ENCODE data around the gene SUOX. TPM values are rescaled to one million over a fixed set of nuclear protein-coding genes. Genes with fewer than 3 reads are reported as not detected.

Gene SUOX
- total and polyA plus RNA-seq, 4 donors = 17.3 to 39.3 (median 33.0) TPM

DNA sequence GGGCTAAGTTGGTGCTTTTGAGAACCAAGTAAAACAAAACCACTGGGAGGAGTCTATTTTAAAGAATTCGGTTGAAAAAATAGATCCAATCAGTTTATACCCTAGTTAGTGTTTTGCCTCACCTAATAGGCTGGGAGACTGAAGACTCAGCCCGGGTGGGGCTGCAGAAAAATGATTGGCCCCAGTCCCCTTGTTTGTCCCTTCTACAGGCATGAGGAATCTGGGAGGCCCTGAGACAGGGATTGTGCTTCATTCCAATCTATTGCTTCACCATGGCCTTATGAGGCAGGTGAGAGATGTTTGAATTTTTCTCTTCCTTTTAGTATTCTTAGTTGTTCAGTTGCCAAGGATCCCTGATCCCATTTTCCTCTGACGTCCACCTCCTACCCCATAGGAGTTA, 25.0 kb upstream of the SUOX start:
- no peaks in the 10 kb centered on the region for H3K27me3 ChIP-seq (ENCODE audit: control insufficient read depth in 4 of 4, insufficient read depth in 4 of 4, low read length in 3 of 4)
- H3K4me1 ChIP-seq (ENCODE audit: control insufficient read depth in 4 of 4, insufficient read depth in 4 of 4, low read length in 3 of 4) = peaks cover 13 to 38% (median 24%) of the 10 kb centered on the region in 4 donors
- H3K9me3 ChIP-seq (ENCODE audit: control insufficient read depth in 4 of 4, low read length in 3 of 4) = no peaks in the 10 kb centered on the region
- TF ChIP-seq, protein P1, sequence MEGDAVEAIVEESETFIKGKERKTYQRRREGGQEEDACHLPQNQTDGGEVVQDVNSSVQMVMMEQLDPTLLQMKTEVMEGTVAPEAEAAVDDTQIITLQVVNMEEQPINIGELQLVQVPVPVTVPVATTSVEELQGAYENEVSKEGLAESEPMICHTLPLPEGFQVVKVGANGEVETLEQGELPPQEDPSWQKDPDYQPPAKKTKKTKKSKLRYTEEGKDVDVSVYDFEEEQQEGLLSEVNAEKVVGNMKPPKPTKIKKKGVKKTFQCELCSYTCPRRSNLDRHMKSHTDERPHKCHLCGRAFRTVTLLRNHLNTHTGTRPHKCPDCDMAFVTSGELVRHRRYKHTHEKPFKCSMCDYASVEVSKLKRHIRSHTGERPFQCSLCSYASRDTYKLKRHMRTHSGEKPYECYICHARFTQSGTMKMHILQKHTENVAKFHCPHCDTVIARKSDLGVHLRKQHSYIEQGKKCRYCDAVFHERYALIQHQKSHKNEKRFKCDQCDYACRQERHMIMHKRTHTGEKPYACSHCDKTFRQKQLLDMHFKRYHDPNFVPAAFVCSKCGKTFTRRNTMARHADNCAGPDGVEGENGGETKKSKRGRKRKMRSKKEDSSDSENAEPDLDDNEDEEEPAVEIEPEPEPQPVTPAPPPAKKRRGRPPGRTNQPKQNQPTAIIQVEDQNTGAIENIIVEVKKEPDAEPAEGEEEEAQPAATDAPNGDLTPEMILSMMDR (IDR thresholded peaks at IDR 0.05; ENCODE audit: low read depth, low read length, missing input control) = no peak
- TF ChIP-seq JUND (IDR thresholded peaks at IDR 0.05) (no peak), RAD21 (IDR thresholded peaks at IDR 0.05) (no peak), HNF4A (conservative IDR thresholded peaks at IDR 0.05) (no peak), NR2F2 (IDR thresholded peaks at IDR 0.05) (no peak)
- H3K4me3 ChIP-seq (ENCODE audit: low read depth in 1 of 3, low read length in 3 of 3) = no peak overlapping the region
- peaks cover 0 to 4% (median 0%) of the 10 kb centered on the region in 4 donors for H3K36me3 ChIP-seq (ENCODE audit: control insufficient read depth in 4 of 4, insufficient read depth in 3 of 4, low read depth in 1 of 4, low read length in 3 of 4)
- no peak for DNase-seq (ENCODE audit: low spot score)
- H3K27ac ChIP-seq (ENCODE audit: low read depth in 1 of 2, low read length in 2 of 2) = peak overlapping the region in 1 of 2 donors; percentile 88
- WGBS = 69% methylated on average over 3 of the region's 3 CpGs
- no peak overlapping the region for H3K9ac ChIP-seq (ENCODE audit: low read depth in 1 of 2, low read length in 2 of 2)

DNA sequence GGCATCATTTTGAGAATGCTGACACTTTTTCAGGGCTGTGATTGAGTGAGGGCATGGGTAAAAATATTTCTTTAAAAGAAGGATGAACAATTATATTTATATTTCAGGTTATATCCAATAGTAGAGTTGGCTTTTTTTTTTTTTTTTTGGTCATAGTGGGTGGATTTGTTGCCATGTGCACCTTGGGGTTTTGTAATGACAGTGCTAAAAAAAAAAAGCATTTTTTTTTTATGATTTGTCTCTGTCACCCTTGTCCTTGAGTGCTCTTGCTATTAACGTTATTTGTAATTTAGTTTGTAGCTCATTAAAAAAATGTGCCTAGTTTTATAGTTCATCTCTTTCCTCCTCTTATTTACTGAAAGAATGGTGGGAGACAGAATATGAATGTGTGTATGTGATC, 24.6 kb upstream of the SUOX start:
- peak overlapping the region; percentile 88 to 93 for H3K27ac ChIP-seq (ENCODE audit: low read depth in 1 of 2, low read length in 2 of 2)
- peaks cover 9 to 34% (median 22%) of the 10 kb centered on the region in 4 donors for H3K4me1 ChIP-seq (ENCODE audit: control insufficient read depth in 4 of 4, insufficient read depth in 4 of 4, low read length in 3 of 4)
- WGBS = 24% methylated on average over 1 of the region's 1 CpG
- H3K9me3 ChIP-seq (ENCODE audit: control insufficient read depth in 4 of 4, low read length in 3 of 4) = no peaks in the 10 kb centered on the region
- H3K36me3 ChIP-seq (ENCODE audit: control insufficient read depth in 4 of 4, insufficient read depth in 3 of 4, low read depth in 1 of 4, low read length in 3 of 4) = peaks cover 0 to 4% (median 0%) of the 10 kb centered on the region in 4 donors
- no peak for DNase-seq (ENCODE audit: low spot score)
- TF ChIP-seq, protein P2, sequence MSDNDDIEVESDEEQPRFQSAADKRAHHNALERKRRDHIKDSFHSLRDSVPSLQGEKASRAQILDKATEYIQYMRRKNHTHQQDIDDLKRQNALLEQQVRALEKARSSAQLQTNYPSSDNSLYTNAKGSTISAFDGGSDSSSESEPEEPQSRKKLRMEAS (IDR thresholded peaks at IDR 0.05) = no peak
- TF ChIP-seq RAD21 (IDR thresholded peaks at IDR 0.05) = no peak
- no peak for TF ChIP-seq JUND (IDR thresholded peaks at IDR 0.05)
- no peak for TF ChIP-seq YY1 (IDR thresholded peaks at IDR 0.05)
- no peaks in the 10 kb centered on the region for H3K27me3 ChIP-seq (ENCODE audit: control insufficient read depth in 4 of 4, insufficient read depth in 4 of 4, low read length in 3 of 4)
- peak overlapping the region; percentile 60 to 88 (median 79) for H3K4me3 ChIP-seq (ENCODE audit: low read depth in 1 of 3, low read length in 3 of 3)
- peak overlapping the region; percentile 91 for H3K9ac ChIP-seq (ENCODE audit: low read depth in 1 of 2, low read length in 2 of 2)

DNA sequence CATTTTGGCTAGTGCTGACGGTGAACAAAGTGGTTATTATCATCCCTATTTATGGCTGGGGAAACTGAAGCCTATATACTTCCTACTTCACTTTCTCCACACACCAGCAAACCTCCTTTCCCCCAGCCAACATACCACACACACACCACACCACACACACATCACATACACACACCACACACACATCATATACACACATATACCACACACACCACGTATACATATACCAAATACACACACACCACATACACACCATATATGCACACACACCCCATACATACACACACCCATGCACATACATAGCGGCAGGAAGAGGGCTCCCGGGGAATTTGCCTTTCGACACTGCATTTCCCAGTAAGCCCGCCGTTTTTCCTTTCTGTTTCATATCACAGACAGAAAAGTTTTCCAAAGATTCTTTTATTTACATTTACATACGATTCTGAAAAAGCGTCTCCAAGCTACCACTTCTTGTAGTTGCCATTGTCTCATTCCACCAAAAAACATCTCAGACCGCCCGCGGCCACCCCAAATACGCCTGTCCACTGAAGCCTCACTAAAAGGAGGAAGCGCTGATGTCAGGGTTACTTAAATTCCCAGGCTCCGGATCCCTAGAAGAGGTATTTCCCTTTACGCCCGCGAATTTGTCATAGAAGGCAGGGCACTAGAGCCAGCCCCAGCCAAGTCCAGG, 24.0 kb upstream of the SUOX start:
- Histone ChIP-seq H3K9me3 (ENCODE audit: control insufficient read depth in 4 of 4, low read length in 3 of 4) (no peaks in the 10 kb centered on the region), H3K9ac (ENCODE audit: low read depth in 1 of 2, low read length in 2 of 2) (peak overlapping the region; percentile 91), H3K4me3 (ENCODE audit: low read depth in 1 of 3, low read length in 3 of 3) (peak overlapping the region; percentile 60 to 88 (median 79)), H3K27ac (ENCODE audit: low read depth in 1 of 2, low read length in 2 of 2) (peak overlapping the region; percentile 88 to 93), H3K36me3 (ENCODE audit: control insufficient read depth in 4 of 4, insufficient read depth in 3 of 4, low read depth in 1 of 4, low read length in 3 of 4) (peaks cover 0 to 4% (median 0%) of the 10 kb centered on the region in 4 donors), H3K4me1 (ENCODE audit: control insufficient read depth in 4 of 4, insufficient read depth in 4 of 4, low read length in 3 of 4) (peaks cover 7 to 30% (median 21%) of the 10 kb centered on the region in 4 donors), H3K27me3 (ENCODE audit: control insufficient read depth in 4 of 4, insufficient read depth in 4 of 4, low read length in 3 of 4) (no peaks in the 10 kb centered on the region)
- under 1% methylated on average over 18 of the region's 18 CpGs for WGBS
- DNase-seq (ENCODE audit: low spot score) = peak; percentile 56
- TF ChIP-seq TAF1 (conservative IDR thresholded peaks at IDR 0.05) (peak; percentile 31), RXRA (IDR thresholded peaks at IDR 0.05) (no peak), HNF4G (IDR thresholded peaks at IDR 0.05) (no peak), GABPA (IDR thresholded peaks at IDR 0.05 in 1 of 2, conservative IDR thresholded peaks at IDR 0.05 in 1 of 2) (no peak), FOXA1 (IDR thresholded peaks at IDR 0.05) (peak; percentile 59), RAD21 (IDR thresholded peaks at IDR 0.05) (peak; percentile 15 to 29), FOXA2 (IDR thresholded peaks at IDR 0.05) (no peak), EGR1 (IDR thresholded peaks at IDR 0.05; ENCODE audit: low read depth in 2 of 2) (no peak)
- TF ChIP-seq, protein P3, sequence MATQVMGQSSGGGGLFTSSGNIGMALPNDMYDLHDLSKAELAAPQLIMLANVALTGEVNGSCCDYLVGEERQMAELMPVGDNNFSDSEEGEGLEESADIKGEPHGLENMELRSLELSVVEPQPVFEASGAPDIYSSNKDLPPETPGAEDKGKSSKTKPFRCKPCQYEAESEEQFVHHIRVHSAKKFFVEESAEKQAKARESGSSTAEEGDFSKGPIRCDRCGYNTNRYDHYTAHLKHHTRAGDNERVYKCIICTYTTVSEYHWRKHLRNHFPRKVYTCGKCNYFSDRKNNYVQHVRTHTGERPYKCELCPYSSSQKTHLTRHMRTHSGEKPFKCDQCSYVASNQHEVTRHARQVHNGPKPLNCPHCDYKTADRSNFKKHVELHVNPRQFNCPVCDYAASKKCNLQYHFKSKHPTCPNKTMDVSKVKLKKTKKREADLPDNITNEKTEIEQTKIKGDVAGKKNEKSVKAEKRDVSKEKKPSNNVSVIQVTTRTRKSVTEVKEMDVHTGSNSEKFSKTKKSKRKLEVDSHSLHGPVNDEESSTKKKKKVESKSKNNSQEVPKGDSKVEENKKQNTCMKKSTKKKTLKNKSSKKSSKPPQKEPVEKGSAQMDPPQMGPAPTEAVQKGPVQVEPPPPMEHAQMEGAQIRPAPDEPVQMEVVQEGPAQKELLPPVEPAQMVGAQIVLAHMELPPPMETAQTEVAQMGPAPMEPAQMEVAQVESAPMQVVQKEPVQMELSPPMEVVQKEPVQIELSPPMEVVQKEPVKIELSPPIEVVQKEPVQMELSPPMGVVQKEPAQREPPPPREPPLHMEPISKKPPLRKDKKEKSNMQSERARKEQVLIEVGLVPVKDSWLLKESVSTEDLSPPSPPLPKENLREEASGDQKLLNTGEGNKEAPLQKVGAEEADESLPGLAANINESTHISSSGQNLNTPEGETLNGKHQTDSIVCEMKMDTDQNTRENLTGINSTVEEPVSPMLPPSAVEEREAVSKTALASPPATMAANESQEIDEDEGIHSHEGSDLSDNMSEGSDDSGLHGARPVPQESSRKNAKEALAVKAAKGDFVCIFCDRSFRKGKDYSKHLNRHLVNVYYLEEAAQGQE (IDR thresholded peaks at IDR 0.05) = peak; percentile 78
- TF ChIP-seq, protein P4, sequence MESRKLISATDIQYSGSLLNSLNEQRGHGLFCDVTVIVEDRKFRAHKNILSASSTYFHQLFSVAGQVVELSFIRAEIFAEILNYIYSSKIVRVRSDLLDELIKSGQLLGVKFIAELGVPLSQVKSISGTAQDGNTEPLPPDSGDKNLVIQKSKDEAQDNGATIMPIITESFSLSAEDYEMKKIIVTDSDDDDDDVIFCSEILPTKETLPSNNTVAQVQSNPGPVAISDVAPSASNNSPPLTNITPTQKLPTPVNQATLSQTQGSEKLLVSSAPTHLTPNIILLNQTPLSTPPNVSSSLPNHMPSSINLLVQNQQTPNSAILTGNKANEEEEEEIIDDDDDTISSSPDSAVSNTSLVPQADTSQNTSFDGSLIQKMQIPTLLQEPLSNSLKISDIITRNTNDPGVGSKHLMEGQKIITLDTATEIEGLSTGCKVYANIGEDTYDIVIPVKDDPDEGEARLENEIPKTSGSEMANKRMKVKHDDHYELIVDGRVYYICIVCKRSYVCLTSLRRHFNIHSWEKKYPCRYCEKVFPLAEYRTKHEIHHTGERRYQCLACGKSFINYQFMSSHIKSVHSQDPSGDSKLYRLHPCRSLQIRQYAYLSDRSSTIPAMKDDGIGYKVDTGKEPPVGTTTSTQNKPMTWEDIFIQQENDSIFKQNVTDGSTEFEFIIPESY (IDR thresholded peaks at IDR 0.05) = no peak
- TF ChIP-seq, protein P2 (IDR thresholded peaks at IDR 0.05) = peak; percentile 32

All from liver (tissue), 9 donors.